ENCODE measurements around the gene PAGR1. TPM values are rescaled to one million over a fixed set of nuclear protein-coding genes. Genes with fewer than 3 reads are reported as not detected.

The PAGR1 gene
- total and polyA plus RNA-seq, 2 of the 4 experiments (the other 2 are of a cell fraction): 10.6 to 22.1 TPM

DNA sequence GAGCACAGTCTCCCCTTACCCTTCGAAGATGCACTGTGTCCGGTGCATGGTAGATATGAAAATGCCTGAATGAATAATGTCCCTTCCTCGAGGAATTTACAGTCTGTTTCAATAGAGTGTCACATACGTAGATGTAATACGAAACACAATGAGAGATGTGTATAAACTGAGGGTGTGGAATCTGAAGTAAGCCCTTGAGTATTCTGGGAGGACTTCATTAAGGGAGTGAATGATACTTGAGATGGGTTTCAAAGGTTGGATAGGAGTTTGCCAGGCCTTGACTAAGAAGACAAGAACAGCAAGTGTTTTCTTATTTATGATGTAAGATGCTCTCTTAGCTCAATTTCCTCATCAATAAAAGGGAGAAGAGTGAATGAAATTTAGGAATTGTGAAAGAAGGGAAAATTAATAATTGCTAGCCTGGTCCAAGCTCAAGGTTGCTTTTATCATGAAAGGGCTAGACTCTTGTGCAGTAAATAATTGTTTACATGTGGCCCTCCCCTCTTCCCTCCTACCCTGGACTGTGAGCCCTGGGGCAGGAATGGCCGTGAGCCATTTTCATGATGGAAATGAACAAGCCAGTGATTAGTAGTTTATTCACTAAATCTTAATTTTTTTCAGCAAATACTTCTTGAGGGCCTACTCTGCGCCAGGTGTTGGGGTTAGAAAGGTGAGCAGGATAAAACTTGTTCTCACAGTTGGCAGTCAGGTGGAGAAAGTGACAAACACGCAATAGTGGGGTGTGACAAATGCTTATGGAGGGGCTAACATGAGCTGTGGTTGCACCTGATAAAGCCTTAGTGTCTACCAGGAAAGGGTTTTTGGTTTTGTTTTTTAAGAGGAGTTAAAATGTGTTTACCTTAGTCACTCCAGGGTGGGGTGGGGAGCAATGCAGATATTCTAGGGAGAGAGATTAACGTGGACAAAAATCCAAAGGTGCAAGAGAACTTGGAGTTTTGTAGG, 23.8 kb upstream of the PAGR1 start:
- H4K91ac ChIP-seq (ENCODE audit: insufficient read depth, low read depth, low read length): no peak overlapping the region; the same call in 1 of the 2 replicates
- no peak overlapping the region for H2BK120ac ChIP-seq (ENCODE audit: low read depth, low read length)
- no peak overlapping the region for H3K18ac ChIP-seq (ENCODE audit: low read depth, low read length)
- H3K56ac ChIP-seq (ENCODE audit: extremely low read depth, insufficient read depth, low read length): peak overlapping the region; percentile 32; the same call in 1 of the 2 replicates
- H3K9me3 ChIP-seq (ENCODE audit: control insufficient read depth, insufficient read depth, low read length): no peaks in the 10 kb centered on the region
- dilution Hi-C loops (cut with HindIII; ENCODE audit: low sequenced_read_pairs, unreplicated experiment): no loop called here
- POLR2A ChIA-PET (ENCODE audit: unreplicated experiment): interaction anchor here (0.5 kb wide), 1 partner anchor 19 kb away, joined by 6 read pairs; no protein-coding TSS in a partner anchor
- DNase-seq (no peak), ATAC-seq (ENCODE audit: low read depth) (no peak)
- peak overlapping the region in 1 of 2 experiments; percentile 64; a peak in 2 of 4 replicates for H4K8ac ChIP-seq (ENCODE audit: low read depth in 2 of 2, low read length in 2 of 2)
- H2BK20ac ChIP-seq (ENCODE audit: low read depth, low read length): no peak overlapping the region
- H3K27me3 ChIP-seq (ENCODE audit: control insufficient read depth, insufficient read depth, low read length): no peaks in the 10 kb centered on the region
- H3K14ac ChIP-seq (replicated peaks; ENCODE audit: low read depth, low read length): peak overlapping the region; percentile 10; the same call in 1 of the 2 replicates
- peaks cover 3% of the 10 kb centered on the region for H3K4me1 ChIP-seq (ENCODE audit: control insufficient read depth, insufficient read depth, low read length)
- peaks cover 27 to 52% of the 10 kb centered on the region in 2 experiments for H3K79me1 ChIP-seq (ENCODE audit: low read depth in 1 of 2, low read length in 2 of 2)
- H2AK5ac ChIP-seq (ENCODE audit: low read depth, low read length): 0 out of 2 replicates have a peak overlapping the region, but pooled peaks have one; percentile 8
- WGBS, 2 experiments (ENCODE audit: extremely low coverage in 2 of 2, insufficient read length in 1 of 2): 44% methylated on average over 4 of the region's 9 CpGs; no CpG with 5 or more reads in 1 of the 2 experiments
- H3K4me2 ChIP-seq (ENCODE audit: low read depth, low read length): peak overlapping the region; percentile 94
- peaks cover 3% of the 10 kb centered on the region; the same call in 1 of the 2 replicates for H3K36me3 ChIP-seq (ENCODE audit: control insufficient read depth, insufficient read depth, low read length)
- peak overlapping the region; percentile 87; the same call in 1 of the 2 replicates for H3K9ac ChIP-seq (ENCODE audit: low read depth, low read length)
- H2BK5ac ChIP-seq (ENCODE audit: low read depth, low read length, poor library complexity, severe bottlenecking): no peak overlapping the region
- no peak overlapping the region for H2BK15ac ChIP-seq (ENCODE audit: low read depth, low read length)
- CTCF ChIA-PET: no interaction called here
- peak overlapping the region; percentile 81 for H3K23ac ChIP-seq (ENCODE audit: low read depth, low read length)
- no TSS peak for BruUV-seq (replicated peaks)
- intact Hi-C loops (cut with micrococcal nuclease): loop anchor here (2.0 kb wide), 1 partner anchor 91 kb away; no protein-coding TSS in a partner anchor
- H2AK9ac ChIP-seq (replicated peaks; ENCODE audit: low read depth, low read length, poor library complexity): peak overlapping the region; percentile 77
- no peaks in the 10 kb centered on the region for H4K20me1 ChIP-seq (ENCODE audit: insufficient read depth, low read length)
- H3K4ac ChIP-seq (ENCODE audit: low read depth, low read length): peak overlapping the region; percentile 44
- peak overlapping the region; percentile 68 for H2AFZ ChIP-seq (replicated peaks; ENCODE audit: low read length, poor library complexity)
- in situ Hi-C loops (cut with MboI; ENCODE audit: low sequenced_read_pairs): no loop called here
- peak overlapping the region; percentile 77; the same call in 1 of the 2 replicates for H3K4me3 ChIP-seq (ENCODE audit: insufficient read depth, low read depth, low read length)
- peaks cover 10% of the 10 kb centered on the region for H3K9me1 ChIP-seq (ENCODE audit: insufficient read depth, low read length)
- no peak overlapping the region for H4K5ac ChIP-seq (ENCODE audit: low read depth, low read length)
- H3K27ac ChIP-seq (ENCODE audit: insufficient read depth, low read length): no peak overlapping the region
- TF ChIP-seq MXI1 (IDR thresholded peaks at IDR 0.05; ENCODE audit: borderline replicate concordance, low read depth, low read length) (no peak), BHLHE40 (IDR thresholded peaks at IDR 0.05; ENCODE audit: low read depth, low read length) (no peak), SMC3 (IDR thresholded peaks at IDR 0.05; ENCODE audit: low read depth, low read length) (no peak), RAD21 (IDR thresholded peaks at IDR 0.05; ENCODE audit: low read length) (no peak), RFX5 (IDR thresholded peaks at IDR 0.05; ENCODE audit: low read depth, low read length) (no peak), MAZ (IDR thresholded peaks at IDR 0.05; ENCODE audit: borderline replicate concordance, low read depth, low read length) (no peak), CEBPB (IDR thresholded peaks at IDR 0.05; ENCODE audit: low read depth, low read length) (no peak), RCOR1 (IDR thresholded peaks at IDR 0.05; ENCODE audit: insufficient replicate concordance, low read length) (no peak), MAFK (IDR thresholded peaks at IDR 0.05; ENCODE audit: low read depth, low read length) (no peak), FOS (IDR thresholded peaks at IDR 0.05; ENCODE audit: low read depth, low read length) (no peak), POLR2A (IDR thresholded peaks at IDR 0.05; ENCODE audit: low read depth, low read length) (no peak), NFE2L2 (IDR thresholded peaks at IDR 0.05; ENCODE audit: low read depth, low read length) (no peak), CHD1 (IDR thresholded peaks at IDR 0.05; ENCODE audit: low read depth, low read length) (no peak)
- TF ChIP-seq, protein P1, sequence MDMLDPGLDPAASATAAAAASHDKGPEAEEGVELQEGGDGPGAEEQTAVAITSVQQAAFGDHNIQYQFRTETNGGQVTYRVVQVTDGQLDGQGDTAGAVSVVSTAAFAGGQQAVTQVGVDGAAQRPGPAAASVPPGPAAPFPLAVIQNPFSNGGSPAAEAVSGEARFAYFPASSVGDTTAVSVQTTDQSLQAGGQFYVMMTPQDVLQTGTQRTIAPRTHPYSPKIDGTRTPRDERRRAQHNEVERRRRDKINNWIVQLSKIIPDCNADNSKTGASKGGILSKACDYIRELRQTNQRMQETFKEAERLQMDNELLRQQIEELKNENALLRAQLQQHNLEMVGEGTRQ (IDR thresholded peaks at IDR 0.05; ENCODE audit: low read depth, low read length): no peak
- TF ChIP-seq, protein P2, sequence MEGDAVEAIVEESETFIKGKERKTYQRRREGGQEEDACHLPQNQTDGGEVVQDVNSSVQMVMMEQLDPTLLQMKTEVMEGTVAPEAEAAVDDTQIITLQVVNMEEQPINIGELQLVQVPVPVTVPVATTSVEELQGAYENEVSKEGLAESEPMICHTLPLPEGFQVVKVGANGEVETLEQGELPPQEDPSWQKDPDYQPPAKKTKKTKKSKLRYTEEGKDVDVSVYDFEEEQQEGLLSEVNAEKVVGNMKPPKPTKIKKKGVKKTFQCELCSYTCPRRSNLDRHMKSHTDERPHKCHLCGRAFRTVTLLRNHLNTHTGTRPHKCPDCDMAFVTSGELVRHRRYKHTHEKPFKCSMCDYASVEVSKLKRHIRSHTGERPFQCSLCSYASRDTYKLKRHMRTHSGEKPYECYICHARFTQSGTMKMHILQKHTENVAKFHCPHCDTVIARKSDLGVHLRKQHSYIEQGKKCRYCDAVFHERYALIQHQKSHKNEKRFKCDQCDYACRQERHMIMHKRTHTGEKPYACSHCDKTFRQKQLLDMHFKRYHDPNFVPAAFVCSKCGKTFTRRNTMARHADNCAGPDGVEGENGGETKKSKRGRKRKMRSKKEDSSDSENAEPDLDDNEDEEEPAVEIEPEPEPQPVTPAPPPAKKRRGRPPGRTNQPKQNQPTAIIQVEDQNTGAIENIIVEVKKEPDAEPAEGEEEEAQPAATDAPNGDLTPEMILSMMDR (conservative IDR thresholded peaks at IDR 0.05; ENCODE audit: low read depth, low read length): no peak
